NCI-H2029 (cell line): Measurements from ENCODE around the gene SESN2.
A peak's percentile ranks its signal among the peaks of the same experiment; 100 is the strongest.

Experiments used
- DNase-seq: peaks from one replicate; lab custom pipeline; 2025; lab: John Stamatoyannopoulos, UW

SESN2 gene, protein sequence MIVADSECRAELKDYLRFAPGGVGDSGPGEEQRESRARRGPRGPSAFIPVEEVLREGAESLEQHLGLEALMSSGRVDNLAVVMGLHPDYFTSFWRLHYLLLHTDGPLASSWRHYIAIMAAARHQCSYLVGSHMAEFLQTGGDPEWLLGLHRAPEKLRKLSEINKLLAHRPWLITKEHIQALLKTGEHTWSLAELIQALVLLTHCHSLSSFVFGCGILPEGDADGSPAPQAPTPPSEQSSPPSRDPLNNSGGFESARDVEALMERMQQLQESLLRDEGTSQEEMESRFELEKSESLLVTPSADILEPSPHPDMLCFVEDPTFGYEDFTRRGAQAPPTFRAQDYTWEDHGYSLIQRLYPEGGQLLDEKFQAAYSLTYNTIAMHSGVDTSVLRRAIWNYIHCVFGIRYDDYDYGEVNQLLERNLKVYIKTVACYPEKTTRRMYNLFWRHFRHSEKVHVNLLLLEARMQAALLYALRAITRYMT

GRCh38 chr1:28259252-28259933, at the start of gene SESN2:
SESN2 (plus strand) TSS chr1:28259518; CDS start chr1:28259848, 330 bp downstream.
- DNase-seq = peak; percentile 91

- no peak for DNase-seq
Measured at GRCh38 chr1:28209700-28210099, 49.6 kb upstream of the SESN2 start.

DNA sequence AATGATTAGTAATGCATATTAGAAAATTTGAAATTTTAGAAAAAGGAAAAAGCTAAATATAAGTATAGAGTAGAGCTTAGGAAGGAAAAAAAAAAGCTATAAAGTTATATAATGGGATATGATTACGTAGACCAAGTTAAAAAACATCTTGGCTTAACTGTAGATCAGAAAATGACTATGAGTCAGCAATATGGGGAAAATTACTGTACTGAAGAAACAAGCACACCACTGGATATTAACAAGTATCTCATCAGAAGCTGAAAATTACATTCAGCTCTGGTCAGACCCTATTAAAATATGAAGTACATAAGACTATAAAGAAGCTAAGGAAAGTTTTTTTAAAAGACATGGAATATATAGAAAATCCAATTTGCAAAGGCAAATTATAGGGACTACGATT, 46.0 kb upstream of the SESN2 start:
- DNase-seq = no peak

DNA sequence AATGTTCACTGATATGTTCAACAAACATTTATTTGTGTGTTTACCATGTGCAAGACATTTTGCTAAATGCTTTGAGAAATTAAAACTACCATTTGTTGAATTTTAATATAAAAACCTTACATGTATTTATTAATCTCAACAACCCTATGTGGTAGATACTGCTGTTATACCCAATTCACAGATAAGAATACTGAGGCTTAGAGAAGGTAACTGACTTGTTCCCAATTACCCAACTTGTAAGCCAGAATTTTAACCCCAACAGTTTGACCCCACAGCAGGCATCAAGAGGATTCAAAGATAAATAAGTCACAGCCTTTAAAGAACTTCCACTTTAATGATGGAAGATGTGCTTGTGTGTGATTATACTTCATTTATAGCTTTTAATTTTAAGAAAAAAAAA, 30.2 kb upstream of the SESN2 start:
- no peak for DNase-seq

DNA sequence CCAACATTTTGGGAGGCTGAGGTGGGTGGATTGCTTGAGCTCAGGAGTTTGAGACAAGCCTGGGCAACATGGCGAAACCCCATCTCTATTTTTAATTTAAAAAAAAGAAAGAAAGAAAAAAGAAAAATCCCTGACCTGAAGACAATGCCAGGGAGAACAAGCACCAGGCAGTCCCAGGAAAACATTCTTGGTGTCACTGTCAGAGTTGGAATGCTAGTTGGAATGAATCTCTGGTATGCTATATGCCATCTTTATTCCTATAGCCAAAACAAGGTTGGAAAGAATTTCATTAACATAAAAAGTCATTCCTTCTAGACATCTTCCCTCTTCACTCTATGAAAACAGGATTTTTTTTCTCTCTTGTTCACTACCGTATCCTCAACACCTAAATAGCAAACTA, 29.3 kb upstream of the SESN2 start:
- no peak for DNase-seq

GRCh38 chr1:28232558-28233263, 26.6 kb upstream of the SESN2 start, which contains the start of gene DNAJC8:
DNAJC8 (minus strand) TSS chr1:28233029; CDS start chr1:28232998, 31 bp downstream.
- peak; percentile 91 for DNase-seq

- no peak for DNase-seq
Measured at GRCh38 chr1:28233264-28233606, 26.1 kb upstream of the SESN2 start.

DNA sequence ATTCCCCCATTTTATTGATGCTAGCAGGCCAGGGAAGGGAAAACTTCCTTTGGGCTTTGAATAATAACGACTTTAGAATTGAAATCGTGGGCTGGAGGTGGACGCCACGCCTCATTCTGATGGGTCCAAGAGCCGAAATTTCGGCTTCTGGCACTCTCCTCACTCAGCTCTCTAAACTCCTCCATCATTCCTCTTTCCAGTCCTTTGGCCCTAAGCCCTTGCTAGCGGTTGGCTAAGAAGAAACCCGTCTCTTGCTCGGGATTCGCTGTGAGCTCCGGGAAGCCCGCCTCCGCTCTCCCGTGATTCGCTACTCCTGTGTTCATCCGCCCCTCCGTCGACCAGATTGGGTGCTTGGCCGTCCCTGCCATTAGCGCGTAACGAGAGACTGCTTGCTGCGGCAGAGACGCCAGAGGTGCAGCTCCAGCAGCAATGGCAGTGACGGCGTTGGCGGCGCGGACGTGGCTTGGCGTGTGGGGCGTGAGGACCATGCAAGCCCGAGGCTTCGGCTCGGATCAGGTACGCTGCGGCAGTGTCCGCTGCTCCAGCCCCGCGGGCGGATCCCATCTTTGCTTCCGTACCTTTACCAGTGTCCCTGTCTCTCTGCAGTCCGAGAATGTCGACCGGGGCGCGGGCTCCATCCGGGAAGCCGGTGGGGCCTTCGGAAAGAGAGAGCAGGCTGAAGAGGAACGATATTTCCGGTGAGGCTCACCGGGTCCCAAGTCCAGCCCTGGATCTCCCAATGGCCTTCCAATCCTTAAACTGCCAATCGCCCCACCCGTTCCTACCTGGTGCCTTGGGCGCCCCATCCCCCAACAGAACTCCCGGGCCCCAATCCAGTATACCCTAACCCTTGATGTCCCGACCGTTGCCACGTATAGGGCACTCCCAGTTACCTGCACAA, 23.3 kb upstream of the SESN2 start, which contains the start of gene ATP5IF1:
Gene ATP5IF1, plus strand, starts transcription at position 370 of the 901 bp plus-strand sequence. Its CDS starts 60 bp downstream, at position 430.
- peak; percentile 96 for DNase-seq

- DNase-seq = no peak
Measured at GRCh38 chr1:28236656-28237322, 22.5 kb upstream of the SESN2 start.

DNA sequence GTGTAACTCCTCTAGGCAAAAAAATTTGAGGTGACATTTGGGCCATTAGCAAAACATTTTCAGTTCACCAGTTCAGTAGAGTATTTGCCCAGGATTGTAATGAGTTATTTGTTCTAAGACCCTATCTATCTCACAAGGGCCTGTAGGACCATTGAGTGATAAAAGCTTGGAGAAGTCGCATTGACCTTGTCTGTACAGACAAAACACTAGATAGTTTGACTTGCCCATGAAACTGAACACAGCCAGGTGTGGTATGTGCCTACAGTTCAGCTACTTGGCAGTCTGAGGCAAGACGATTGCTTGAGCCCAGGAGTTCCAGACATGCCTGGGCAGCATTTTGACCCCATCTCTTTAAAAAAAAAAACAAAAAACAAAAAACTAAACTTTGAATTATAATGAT, 20.3 kb upstream of the SESN2 start:
- DNase-seq = no peak

DNA sequence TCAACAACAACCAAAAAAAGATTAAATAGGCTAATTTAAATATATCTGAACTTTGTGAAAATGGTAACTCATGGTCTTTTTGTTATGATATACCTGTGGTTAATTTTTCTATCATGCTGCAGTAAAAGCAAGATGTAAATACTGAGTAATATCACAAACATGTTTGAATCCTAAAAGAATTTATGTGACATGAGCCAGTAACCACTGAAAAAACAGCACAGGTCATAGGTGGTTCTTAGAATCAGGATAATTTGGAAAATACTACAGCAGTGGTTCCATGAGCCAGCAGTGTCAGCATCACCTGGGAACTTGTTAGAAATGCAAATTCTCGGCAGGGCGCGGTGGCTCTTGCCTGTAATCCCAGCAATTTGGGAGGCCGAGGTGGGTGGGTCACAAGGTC, 19.3 kb upstream of the SESN2 start:
- no peak for DNase-seq

- no peak for DNase-seq
Measured at GRCh38 chr1:28241638-28242241, 17.6 kb upstream of the SESN2 start.

GRCh38 chr1:28243685-28244311, 15.5 kb upstream of the SESN2 start:
- no peak for DNase-seq

GRCh38 chr1:28244549-28245251, 14.6 kb upstream of the SESN2 start:
- no peak for DNase-seq

GRCh38 chr1:28246427-28246832, 12.9 kb upstream of the SESN2 start:
- peak; percentile 7 for DNase-seq

GRCh38 chr1:28247612-28248272, 11.6 kb upstream of the SESN2 start:
- DNase-seq = no peak

DNA sequence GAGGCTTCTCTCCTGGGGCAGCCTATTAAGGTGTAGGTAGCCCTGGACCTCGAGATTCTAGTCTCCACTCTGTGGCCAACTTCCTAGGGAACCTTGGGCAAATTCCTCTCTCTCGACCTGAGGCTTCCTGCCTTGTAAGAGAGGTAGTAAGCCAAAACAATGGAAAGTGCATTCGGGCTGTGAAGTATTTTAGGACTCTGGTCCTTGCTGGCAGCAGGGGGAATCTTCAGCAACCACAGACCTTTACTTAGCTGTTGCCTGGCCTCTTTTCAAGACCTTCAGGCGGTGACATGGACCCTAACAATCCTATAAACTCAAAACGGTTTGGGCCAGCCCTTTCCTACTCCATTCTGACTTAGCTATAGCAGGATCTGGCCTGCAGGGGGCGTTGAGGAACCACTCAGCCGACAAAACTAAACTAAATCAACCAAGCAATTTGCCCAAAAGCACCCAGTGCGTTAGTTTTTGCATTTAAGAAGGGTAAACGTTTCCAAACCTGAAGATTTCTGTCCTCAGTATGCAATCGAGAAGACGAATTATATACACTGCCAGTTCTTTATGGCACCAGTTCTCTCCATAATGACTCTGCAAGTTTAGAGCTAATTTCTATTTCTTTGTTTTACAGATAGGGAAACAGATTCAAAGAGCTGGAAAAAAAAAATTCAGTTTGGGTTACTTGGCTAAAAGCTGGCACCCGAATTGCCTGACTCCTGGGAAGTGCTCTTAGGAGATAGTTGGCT, 10.9 kb upstream of the SESN2 start:
- DNase-seq = peak; percentile 23
